Stimulated activated CD4-positive, alpha-beta T cell treated with anti-CD3 and anti-CD28 coated beads, Interleukin-1b, Interleukin-23, amount 100 ng/mL, for 24 hours (primary cell): ENCODE data around the gene C14orf119.
"Not testable (repeated sequence)": the region's sequence is repeated elsewhere in the genome, so short reads cannot be mapped to it uniquely, and the experiment has no call there.

Source experiments
- DNase-seq, 4 experiments: peaks; one replicate each; pipeline ENCODE4 v3.0.0-alpha.2; 2020; ENCODE audit warnings: low read depth in 4 of 4, low spot score in 1 of 4

The C14orf119 gene

GRCh38 chr14:23086565-23086964 lies 8.7 kb upstream of the C14orf119 start:
- DNase-seq, result no peak

DNA sequence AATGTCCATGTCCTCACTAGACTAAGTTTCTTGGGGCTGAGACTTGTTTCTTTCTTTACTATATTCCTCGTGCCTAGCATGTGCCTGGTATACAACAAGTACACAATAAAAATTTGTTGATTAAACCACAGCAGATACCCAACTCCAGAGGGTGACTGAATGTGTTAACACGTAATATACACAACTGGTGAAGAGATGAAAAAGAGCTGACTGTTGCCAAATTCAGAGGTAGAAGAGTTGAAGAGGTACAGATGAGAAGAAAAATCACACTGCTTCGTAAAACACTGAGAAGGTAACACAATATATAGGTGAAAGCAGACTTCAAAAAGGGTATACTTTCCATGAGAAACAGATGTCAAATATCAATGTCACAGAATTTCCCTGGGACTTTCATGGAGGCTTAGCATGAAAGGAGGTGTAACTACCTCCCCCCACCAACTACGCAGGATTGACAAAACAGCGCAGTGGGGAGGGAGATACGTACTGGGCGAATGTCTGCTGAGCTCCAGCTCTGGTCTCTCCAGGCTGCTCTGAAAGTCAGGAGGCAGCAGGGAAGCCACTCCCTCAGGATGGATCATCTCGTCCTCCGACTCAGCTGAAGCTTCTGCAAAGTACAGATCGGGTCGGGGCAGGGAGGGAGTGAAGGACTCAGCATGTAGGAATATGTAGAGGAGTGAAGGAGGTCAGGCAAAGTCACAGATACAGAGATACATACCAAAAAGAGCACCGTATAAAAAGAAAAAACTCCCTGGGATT lies 5.6 kb upstream of the C14orf119 start:
- DNase-seq, result no peak

DNA sequence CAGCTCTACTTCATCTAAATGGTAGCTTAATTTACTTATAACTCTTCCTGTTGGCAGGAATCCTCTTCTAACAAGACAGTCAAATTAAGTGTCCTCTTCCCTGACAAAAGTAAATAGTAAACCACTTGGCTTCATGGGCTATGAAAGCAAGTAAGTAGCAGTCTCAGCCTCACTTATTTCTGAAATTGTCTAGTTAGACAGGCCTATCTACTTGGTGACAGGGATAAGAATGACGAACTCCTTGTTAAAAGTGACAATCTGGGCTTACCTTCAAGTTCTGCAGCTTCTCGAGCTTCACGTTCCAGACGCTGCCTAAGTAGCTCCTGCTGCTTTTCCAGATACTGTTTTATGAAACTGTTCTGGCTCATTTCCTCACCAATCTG lies 5.1 kb upstream of the C14orf119 start:
- DNase-seq, result no peak

GRCh38 chr14:23091294-23092225 lies 3.7 kb upstream of the C14orf119 start:
- no peak for DNase-seq

DNA sequence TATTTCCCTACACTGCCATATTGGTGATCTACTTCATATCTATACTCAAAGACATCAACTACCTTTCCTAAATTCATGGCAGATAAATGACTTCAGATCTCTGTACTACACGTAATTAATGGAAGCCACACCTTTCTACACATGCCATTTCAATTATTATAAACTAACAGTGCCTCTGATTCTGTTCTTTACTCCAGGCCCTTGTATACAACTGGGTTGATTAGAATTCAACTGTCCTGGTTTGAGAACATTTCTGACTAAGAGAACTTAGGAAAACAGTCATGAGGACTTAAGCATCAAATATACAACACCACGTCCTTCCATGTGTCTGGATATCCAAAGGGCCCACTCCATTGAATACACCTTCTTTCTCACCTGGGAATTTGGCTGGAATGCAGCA lies 2.2 kb upstream of the C14orf119 start:
- DNase-seq, result no peak

- no peak for DNase-seq
These were observed 1.8 kb upstream of the C14orf119 start for GRCh38 chr14:23093526-23093925.

DNA sequence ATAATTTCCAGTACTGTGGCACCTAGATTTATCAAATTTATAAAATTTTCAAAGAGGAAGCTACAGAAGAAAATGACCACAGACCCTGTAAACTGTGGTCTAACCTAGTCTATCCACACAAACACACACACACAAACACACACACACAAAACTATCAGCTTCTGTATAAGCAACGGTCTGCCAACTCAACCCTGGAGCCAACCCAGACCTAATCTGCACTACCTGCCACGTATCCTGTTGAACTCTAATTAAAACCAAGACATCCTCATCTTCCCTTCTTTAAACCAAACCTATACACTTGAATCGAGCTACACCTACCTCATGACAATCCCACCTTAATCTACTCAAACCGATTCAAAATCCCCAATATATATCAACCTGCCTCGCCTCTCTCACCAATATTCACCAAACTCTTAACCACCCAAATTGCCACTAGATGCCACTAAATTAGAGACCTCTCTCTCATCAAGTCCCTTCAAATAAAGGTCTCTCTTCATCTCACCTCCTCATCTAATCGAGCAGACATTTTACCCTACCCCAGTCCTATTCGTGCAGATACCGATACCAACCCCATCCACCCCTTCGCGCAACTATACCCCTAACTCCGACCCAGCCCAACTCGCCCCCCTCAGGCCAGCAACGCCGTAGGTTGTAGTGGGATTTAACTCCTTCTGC lies 1.2 kb upstream of the C14orf119 start:
- no peak for DNase-seq

- DNase-seq, result peak; percentile 59 to 100 (median 78)
These were observed 574 bp upstream of the C14orf119 start, which contains the start of gene ACIN1 for GRCh38 chr14:23094666-23095195. ACIN1 (minus strand) TSS chr14:23095136; CDS start chr14:23095112, 24 bp downstream.

GRCh38 chr14:23097786-23098185 lies 2.5 kb downstream of the C14orf119 start:
- no peak for DNase-seq

DNA sequence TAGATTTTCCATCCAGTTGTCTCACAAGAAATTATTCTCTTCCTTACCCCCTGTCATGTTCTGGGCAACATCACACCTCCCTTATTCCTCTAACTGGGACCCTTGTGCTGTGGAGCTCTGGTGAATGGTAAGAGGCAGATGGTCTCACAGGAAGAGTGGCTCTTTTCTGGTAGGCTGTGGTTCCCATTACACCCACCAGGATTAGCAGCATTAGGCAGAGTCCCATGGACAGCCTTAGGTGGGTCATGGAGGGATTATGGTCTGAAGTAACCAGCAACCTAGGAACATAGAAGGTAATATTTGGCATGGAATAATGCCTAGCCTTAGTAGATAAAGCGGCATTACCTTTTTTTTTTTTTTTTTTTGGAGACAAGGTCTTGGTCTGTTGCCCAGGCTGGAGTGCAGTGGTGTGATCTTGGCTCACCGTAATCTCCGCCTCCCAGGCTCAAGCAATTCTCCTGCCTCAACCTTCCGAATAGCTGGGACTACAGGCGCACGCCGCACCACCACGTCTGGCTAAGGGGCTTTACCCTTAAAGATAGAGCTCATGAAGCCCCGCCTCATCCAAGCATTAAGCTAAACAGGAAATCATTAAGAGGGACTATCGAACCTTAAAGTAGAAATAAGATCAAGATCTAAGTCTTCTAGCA lies 4.0 kb downstream of the C14orf119 start:
- DNase-seq, result no peak

GRCh38 chr14:23101213-23101970 lies 6.1 kb downstream of the C14orf119 start:
- DNase-seq, result no peak

GRCh38 chr14:23101986-23102625 lies 6.8 kb downstream of the C14orf119 start:
- no peak for DNase-seq

DNA sequence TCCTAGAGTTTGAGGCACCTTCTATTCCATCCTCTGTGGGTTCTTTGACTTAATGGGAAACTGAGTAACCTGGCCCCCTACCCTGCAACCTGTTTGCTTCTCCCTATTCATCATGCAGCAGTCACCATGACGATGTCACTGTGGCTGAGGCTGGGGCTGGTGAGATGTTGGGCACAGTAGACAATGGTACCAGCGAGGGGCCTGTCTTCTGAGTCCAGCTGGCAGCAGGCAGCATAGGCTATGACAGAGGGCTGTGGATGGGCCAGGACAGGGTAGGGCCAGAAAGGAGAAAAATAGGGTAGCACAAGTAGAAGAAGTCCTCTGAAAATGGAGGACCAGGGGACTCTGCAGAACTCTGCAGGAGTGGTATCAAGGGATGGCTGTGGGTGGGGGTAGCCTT lies 7.5 kb downstream of the C14orf119 start:
- no peak for DNase-seq

DNA sequence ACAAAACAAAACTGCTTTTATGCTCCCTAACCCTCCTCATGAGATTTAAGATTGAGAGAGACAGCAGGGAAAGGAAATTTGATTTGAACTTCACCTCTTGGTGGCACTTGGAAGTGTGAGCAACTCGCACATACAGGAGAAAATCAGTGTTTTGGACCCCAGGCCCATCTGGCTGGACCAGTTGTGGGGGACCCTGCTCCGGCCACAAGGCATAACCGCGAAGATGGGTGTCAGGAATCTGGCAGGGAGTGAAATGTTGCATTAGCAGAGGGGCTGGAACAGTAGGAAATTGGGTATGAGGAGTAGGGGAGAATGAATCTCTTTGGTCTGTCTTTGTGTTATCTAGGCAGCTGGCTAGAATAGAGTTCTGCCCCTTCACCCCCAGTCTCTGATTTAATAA lies 8.3 kb downstream of the C14orf119 start:
- no peak for DNase-seq

- no peak for DNase-seq
These were observed 8.8 kb downstream of the C14orf119 start for GRCh38 chr14:23104070-23104590.

GRCh38 chr14:23104591-23105347 lies 9.5 kb downstream of the C14orf119 start, which contains the start of gene CIROP:
CIROP (minus strand) TSS chr14:23104989; CDS start chr14:23104920, 69 bp downstream.
- no peak for DNase-seq

DNA sequence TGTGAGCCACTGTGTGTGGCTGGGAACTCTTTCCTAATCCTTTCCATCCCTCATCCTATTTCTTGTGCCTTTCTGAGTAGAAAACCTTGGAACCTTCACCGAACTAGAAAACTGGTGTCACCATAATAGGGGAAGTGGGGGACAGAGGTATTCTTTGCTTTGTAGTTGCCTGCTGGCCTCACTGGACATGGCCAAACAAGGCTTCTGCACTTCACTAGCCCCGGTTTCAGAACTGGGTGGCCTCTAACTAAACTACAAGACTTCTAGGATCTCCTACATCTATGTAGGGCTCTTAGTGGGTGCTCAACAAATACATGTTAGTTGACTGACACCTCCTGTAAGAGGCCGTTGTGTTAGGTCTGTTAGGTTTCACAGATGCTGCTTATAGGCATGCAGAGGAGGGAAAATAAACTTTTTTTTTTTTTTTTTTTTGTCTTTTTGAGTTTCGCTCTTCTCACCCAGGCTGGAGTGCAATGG lies 10.1 kb downstream of the C14orf119 start:
- DNase-seq, result no peak

DNA sequence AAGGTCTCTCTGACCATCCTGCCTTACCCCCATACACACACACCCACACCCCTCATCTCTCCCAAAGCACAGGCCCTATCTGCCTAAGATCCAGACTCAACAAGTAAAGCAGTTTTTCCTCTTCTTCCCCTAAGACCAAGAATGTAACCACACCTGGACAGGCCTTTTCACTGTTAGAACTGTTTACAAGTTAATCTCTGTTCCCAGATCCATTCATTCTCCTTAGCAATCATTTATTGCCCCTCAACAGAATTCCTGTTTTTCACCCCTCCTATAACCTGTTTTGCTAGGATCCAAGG lies 11.4 kb downstream of the C14orf119 start:
- DNase-seq, result no peak

GRCh38 chr14:23107620-23108019 lies 12.3 kb downstream of the C14orf119 start:
- not testable (repeated sequence) for DNase-seq
